Right atrium auricular region (tissue), 2 donors: ENCODE measurements around the gene JAK3. TPM values are rescaled to one million over a fixed set of nuclear protein-coding genes. Genes with fewer than 3 reads are reported as not detected.
"Not testable (repeated sequence)": the region's sequence is repeated elsewhere in the genome, so short reads cannot be mapped to it uniquely, and the experiment has no call there.

ENCODE experiments used
- DNase-seq: peaks from one replicate; pipeline ENCODE4 v3.0.0-alpha.2; 2019; ENCODE audit warnings: low spot score
- H3K27ac ChIP-seq, 2 donors: fragments of 200-600 bp; sonication (generic); 1 replicate in 1 of 2; 2 replicates in 1 of 2; pipeline ENCODE4 v1.5.1; 2016 to 2019
- H3K27me3 ChIP-seq, 2 donors: fragments of 200-600 bp; sonication (generic); one replicate each; pipeline versions ENCODE4 v1.5.1 to v1.6.0; 2017 to 2019
- H3K36me3 ChIP-seq: fragments of 200-600 bp; sonication (generic); one replicate; pipeline ENCODE4 v1.5.1; 2016
- H3K4me1 ChIP-seq, 2 donors: fragments of 200-600 bp; sonication (generic); one replicate each; pipeline versions ENCODE4 v1.5.1 to v1.6.0; 2017 to 2019
- H3K4me3 ChIP-seq, 2 donors: fragments of 200-600 bp; sonication (generic); 1 replicate in 1 of 2; 2 replicates in 1 of 2; pipeline ENCODE4 v1.5.1; 2017 to 2019; ENCODE audit warnings: mild to moderate bottlenecking in 1 of 2, moderate library complexity in 1 of 2
- H3K9me3 ChIP-seq, 2 donors: fragments of 200-600 bp; sonication (generic); one replicate each; pipeline ENCODE4 v1.5.1; 2019
- total RNA-seq, 2 donors: library from RNA; depleted of rRNA; stranded (reverse); fragments of >200 nt; gene quantifications; one replicate each; pipeline ENCODE4 v1.1.0, GENCODE V29; 2016
- TF ChIP-seq, protein P1 (sequence below), 2 donors: fragments of 200-600 bp; sonication (generic); IDR thresholded peaks; one replicate each; pipeline ENCODE4 v1.5.1; 2019; ENCODE audit warnings: antibody characterized with exemption in 2 of 2

Gene JAK3
- total RNA-seq, 2 donors from 2014 or later = 0.93 to 4.0 TPM

DNA sequence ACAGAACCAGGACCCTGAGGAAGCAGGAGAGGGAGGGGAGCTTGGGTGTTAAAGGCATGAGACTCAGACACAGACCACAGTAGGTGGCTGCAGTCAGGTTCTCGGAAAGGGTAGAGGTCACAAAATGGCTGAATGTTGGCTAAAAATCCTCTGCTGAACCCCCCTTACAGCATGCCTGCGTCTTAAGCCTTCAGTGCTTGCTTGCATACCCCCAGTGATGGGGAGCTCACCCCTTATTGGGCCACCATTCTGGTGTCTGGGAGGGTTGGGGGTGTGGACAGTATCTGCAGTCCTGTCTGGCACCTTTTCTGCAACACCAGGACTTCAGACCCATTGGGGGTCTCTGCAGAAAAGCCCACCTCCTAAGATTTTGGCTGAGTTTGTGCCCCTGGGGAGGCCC, 67.0 kb downstream of the JAK3 start:
- H3K9me3 ChIP-seq = no peaks in the 10 kb centered on the region
- peaks cover 0 to 11% of the 10 kb centered on the region in 2 donors for H3K4me1 ChIP-seq
- no peak overlapping the region for H3K4me3 ChIP-seq
- peaks cover 0 to 7% of the 10 kb centered on the region in 2 donors for H3K27me3 ChIP-seq
- H3K27ac ChIP-seq = no peak overlapping the region
- no peak for DNase-seq
- H3K36me3 ChIP-seq = no peaks in the 10 kb centered on the region
- TF ChIP-seq, protein P1, sequence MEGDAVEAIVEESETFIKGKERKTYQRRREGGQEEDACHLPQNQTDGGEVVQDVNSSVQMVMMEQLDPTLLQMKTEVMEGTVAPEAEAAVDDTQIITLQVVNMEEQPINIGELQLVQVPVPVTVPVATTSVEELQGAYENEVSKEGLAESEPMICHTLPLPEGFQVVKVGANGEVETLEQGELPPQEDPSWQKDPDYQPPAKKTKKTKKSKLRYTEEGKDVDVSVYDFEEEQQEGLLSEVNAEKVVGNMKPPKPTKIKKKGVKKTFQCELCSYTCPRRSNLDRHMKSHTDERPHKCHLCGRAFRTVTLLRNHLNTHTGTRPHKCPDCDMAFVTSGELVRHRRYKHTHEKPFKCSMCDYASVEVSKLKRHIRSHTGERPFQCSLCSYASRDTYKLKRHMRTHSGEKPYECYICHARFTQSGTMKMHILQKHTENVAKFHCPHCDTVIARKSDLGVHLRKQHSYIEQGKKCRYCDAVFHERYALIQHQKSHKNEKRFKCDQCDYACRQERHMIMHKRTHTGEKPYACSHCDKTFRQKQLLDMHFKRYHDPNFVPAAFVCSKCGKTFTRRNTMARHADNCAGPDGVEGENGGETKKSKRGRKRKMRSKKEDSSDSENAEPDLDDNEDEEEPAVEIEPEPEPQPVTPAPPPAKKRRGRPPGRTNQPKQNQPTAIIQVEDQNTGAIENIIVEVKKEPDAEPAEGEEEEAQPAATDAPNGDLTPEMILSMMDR (IDR thresholded peaks at IDR 0.05) = no peak

- peak overlapping the region in 1 of 2 donors; percentile 4 for H3K4me3 ChIP-seq
Measured at GRCh38 chr19:17778968-17779929, 68.5 kb downstream of the JAK3 start.

GRCh38 chr19:17778251-17778967, 69.4 kb downstream of the JAK3 start:
- no peaks in the 10 kb centered on the region for H3K36me3 ChIP-seq
- TF ChIP-seq, protein P1 (IDR thresholded peaks at IDR 0.05) = no peak
- no peak for DNase-seq
- peak overlapping the region in 1 of 2 donors; percentile 4 for H3K4me3 ChIP-seq
- no peaks in the 10 kb centered on the region for H3K9me3 ChIP-seq
- H3K27ac ChIP-seq = no peak overlapping the region
- peaks cover 0 to 11% of the 10 kb centered on the region in 2 donors for H3K4me1 ChIP-seq
- peaks cover 0 to 7% of the 10 kb centered on the region in 2 donors for H3K27me3 ChIP-seq

More at GRCh38 chr19:17778968-17779929, 68.5 kb downstream of the JAK3 start:
- peaks cover 0 to 11% of the 10 kb centered on the region in 2 donors for H3K4me1 ChIP-seq
- no peak for DNase-seq
- peaks cover 0 to 7% of the 10 kb centered on the region in 2 donors for H3K27me3 ChIP-seq
- TF ChIP-seq, protein P1 (IDR thresholded peaks at IDR 0.05) = no peak
- H3K9me3 ChIP-seq = no peaks in the 10 kb centered on the region
- H3K36me3 ChIP-seq = no peaks in the 10 kb centered on the region
- H3K27ac ChIP-seq = no peak overlapping the region

DNA sequence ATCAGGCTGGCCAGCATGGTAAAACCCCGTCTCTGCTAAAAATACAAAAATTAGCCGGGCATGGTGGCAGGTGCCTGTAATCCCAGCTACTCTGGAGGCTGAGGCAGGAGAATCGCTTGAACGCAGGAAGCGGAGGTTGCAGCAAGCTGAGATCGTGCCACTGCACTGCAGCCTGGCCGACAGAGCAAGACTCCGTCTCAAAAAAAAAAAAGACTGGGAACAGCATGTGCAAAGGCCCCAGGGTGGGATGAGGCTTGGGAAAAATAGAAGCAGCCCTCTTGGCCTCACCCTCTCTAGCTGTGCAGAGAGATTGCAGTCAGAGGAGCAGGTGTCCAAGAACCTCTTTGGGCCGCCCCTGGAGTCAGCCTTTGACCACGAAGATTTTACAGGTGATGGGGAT, 69.9 kb downstream of the JAK3 start:
- not testable (repeated sequence) for H3K9me3 ChIP-seq, H3K36me3 ChIP-seq, H3K4me3 ChIP-seq, H3K27me3 ChIP-seq, DNase-seq, H3K27ac ChIP-seq
- peaks cover 0 to 11% of the 10 kb centered on the region in 2 donors for H3K4me1 ChIP-seq

DNA sequence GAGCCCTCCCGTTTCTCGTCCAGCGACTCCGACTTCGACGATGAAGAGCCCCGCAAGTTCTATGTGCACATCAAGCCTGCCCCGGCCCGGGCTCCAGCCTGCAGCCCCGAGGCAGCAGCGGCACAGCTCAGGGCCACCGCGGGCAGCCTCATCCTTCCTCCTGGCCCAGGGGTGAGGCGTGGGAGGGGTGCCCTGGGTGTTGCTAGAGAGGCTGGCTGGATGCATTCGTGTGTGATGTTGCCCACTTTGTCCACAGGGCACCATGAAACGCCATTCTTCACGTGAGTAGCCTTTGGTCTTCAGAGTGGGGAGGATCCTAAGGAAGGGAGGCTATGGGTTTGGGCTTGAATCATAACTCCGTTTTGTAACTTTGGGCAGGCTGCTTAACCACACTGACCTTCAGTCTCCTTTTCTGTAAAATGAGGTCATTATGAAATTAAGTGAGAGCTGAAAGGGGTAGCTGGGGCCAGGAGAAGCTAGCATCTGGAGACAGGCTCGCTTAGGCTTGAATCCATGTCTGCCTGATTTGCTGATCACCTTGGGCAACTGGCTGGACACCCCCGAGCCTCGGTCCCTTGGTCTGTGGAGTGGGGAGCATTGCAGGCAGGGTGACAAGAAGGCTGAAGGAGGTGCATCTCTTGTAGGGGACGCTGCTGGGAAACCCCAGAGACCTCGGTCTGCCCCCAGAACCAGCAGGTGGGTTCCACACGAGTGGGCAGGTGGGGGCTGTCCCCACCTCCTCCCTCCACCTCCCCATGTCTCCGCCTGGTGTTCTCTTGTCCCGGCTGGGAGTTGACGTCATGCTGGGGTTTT, 71.6 kb downstream of the JAK3 start:
- DNase-seq = no peak
- H3K4me3 ChIP-seq = no peak overlapping the region
- TF ChIP-seq, protein P1 (IDR thresholded peaks at IDR 0.05) = no peak
- H3K27me3 ChIP-seq = peaks cover 0 to 7% of the 10 kb centered on the region in 2 donors
- H3K36me3 ChIP-seq = no peaks in the 10 kb centered on the region
- H3K27ac ChIP-seq = no peak overlapping the region
- no peaks in the 10 kb centered on the region for H3K9me3 ChIP-seq
- H3K4me1 ChIP-seq = peaks cover 0 to 11% of the 10 kb centered on the region in 2 donors
